ENCODE data around the gene PPP2R3B.
"Not testable (repeated sequence)": the region's sequence is repeated elsewhere in the genome, so short reads cannot be mapped to it uniquely, and the experiment has no call there.

Gene PPP2R3B

GRCh38 chrX:317424-318067 lies 69.2 kb downstream of the PPP2R3B start:
- no peak for DNase-seq

- DNase-seq = no peak
Measured at GRCh38 chrX:316351-317325, 70.1 kb downstream of the PPP2R3B start.

- no peak for DNase-seq
Measured at GRCh38 chrX:314781-315595, 71.7 kb downstream of the PPP2R3B start.

- no peak for DNase-seq
Measured at GRCh38 chrX:314049-314448, 72.7 kb downstream of the PPP2R3B start.

GRCh38 chrX:313546-313945 lies 73.2 kb downstream of the PPP2R3B start:
- no peak for DNase-seq

- no peak for DNase-seq
Measured at GRCh38 chrX:312621-313331, 73.9 kb downstream of the PPP2R3B start.

- no peak for DNase-seq
Measured at GRCh38 chrX:311156-312129, 75.3 kb downstream of the PPP2R3B start.

- DNase-seq = no peak
Measured at GRCh38 chrX:310621-311155, 76.0 kb downstream of the PPP2R3B start.

- no peak for DNase-seq
Measured at GRCh38 chrX:308821-309520, 77.7 kb downstream of the PPP2R3B start.

GRCh38 chrX:307261-308111 lies 79.2 kb downstream of the PPP2R3B start:
- DNase-seq = no peak

GRCh38 chrX:306614-307251 lies 80.0 kb downstream of the PPP2R3B start:
- not testable (repeated sequence) for DNase-seq

- DNase-seq = not testable (repeated sequence)
Measured at GRCh38 chrX:305781-306613, 80.7 kb downstream of the PPP2R3B start.

GRCh38 chrX:302975-303374 lies 83.7 kb downstream of the PPP2R3B start:
- DNase-seq = no peak

GRCh38 chrX:300334-300733 lies 86.4 kb downstream of the PPP2R3B start:
- DNase-seq = no peak

GRCh38 chrX:298993-299392 lies 87.7 kb downstream of the PPP2R3B start:
- DNase-seq = no peak

- DNase-seq = no peak
Measured at GRCh38 chrX:295136-295535, 91.6 kb downstream of the PPP2R3B start.

- DNase-seq = no peak
Measured at GRCh38 chrX:292900-293897, 93.5 kb downstream of the PPP2R3B start.

Measured in stimulated activated CD4-positive, alpha-beta T cell treated with anti-CD3 and anti-CD28 coated beads, Interleukin-4, amount 100 ng/mL, for 1 hour (primary cell).